Measurements from ENCODE around the gene CDK2AP2.

DNA sequence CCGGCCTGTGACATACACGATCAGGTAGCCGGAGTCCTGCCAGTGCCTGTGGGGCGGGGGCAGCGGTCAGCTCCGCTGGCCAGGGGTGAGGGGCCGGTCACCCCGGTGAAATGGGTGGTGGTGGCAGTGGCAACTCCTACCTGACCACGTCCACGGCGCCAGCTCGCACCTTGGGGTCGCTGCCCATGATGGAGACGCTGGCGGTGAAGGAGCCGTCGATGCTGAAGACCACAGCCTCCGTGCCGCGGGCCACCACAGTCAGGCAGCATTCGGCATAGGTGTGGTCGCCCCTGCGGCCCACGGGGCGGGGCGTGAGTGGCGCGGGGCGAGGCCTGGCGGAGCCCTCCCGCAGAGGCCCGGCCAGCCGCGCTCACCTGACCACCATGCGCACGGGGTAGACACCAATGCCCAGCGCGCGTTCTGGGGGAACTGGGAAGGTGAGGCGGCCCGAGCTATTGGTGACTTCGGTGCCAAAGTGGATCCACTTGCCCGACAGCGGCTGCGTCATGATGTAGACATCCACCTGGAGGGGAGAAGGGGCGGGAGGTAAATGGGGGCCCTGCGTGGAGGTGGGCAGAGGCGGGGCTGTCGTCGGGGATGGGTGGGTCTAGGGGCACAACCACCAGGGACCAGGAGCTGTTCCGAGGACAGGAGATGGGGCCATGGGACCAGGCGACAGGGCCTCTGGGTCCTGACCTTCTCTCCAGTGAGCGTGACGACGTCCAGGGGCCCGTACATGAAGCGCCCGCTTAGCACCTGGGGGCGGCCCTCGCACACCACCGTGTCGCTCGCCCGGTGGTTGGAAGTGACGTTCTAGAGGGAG, 14.2 kb downstream of the CDK2AP2 start:
- no peak for TF ChIP-seq POLR2A (IDR thresholded peaks at IDR 0.05)
- TF ChIP-seq CTCF (IDR thresholded peaks at IDR 0.05), result no peak

Measured in body of pancreas (tissue), 4 donors.